Measurements from ENCODE around the gene DLG2. TPM values are rescaled to one million over a fixed set of nuclear protein-coding genes. Genes with fewer than 3 reads are reported as not detected.

DLG2 gene
- total and polyA plus RNA-seq, 2 donors (not counting 3 experiments of a cell fraction or from before 2014, with no cell fraction given): 0.15 to 1.1 TPM

GRCh38 chr11:84740050-84740449 is 887.1 kb downstream of the DLG2 start:
- no TSS peak for BruUV-seq (replicated peaks)
- H3K9me3 ChIP-seq (replicated peaks; ENCODE audit: control insufficient read depth, insufficient read depth, low read length): no peaks in the 10 kb centered on the region
- ChIA-PET POLR2A (no interaction called here), CTCF (no interaction called here)
- H3K36me3 ChIP-seq (ENCODE audit: control insufficient read depth in 2 of 2, extremely low read depth in 1 of 2, insufficient read depth in 2 of 2, low read length in 2 of 2): no peaks in the 10 kb centered on the region
- no peaks in the 10 kb centered on the region for H3K9me1 ChIP-seq (replicated peaks; ENCODE audit: control insufficient read depth, extremely low read depth, insufficient read depth, low read length)
- H3K27ac ChIP-seq (ENCODE audit: insufficient read depth, low read depth, low read length): no peak overlapping the region
- H3K4me1 ChIP-seq (ENCODE audit: control insufficient read depth, extremely low read depth, insufficient read depth, low read length): no peaks in the 10 kb centered on the region
- no peak for FAIRE-seq
- H3K4me2 ChIP-seq (ENCODE audit: insufficient read depth, low read length): no peak overlapping the region
- TF ChIP-seq POLR2AphosphoS5 (IDR thresholded peaks at IDR 0.05; ENCODE audit: insufficient read depth, low read depth, low read length): no peak
- TF ChIP-seq FOS (IDR thresholded peaks at IDR 0.05; ENCODE audit: borderline replicate concordance, insufficient read depth, low read length): no peak
- no peak for TF ChIP-seq POLR2A (IDR thresholded peaks at IDR 0.05; ENCODE audit: low read depth, low read length)
- TF ChIP-seq MYC (IDR thresholded peaks at IDR 0.05; ENCODE audit: low read depth, low read length): no peak
- no peak for TF ChIP-seq GATA2 (IDR thresholded peaks at IDR 0.05; ENCODE audit: insufficient read depth, insufficient read length, low read depth, low read length)
- TF ChIP-seq MAX (IDR thresholded peaks at IDR 0.05; ENCODE audit: insufficient read depth, insufficient read length): no peak
- TF ChIP-seq CTCF (IDR thresholded peaks at IDR 0.05; ENCODE audit: extremely low read depth in 1 of 2, insufficient read depth in 1 of 2, low read depth in 1 of 2, low read length in 2 of 2): no peak
- TF ChIP-seq EZH2 (IDR thresholded peaks at IDR 0.05; ENCODE audit: borderline replicate concordance, low read depth, low read length, severe bottlenecking): no peak
- TF ChIP-seq JUN (IDR thresholded peaks at IDR 0.05; ENCODE audit: borderline replicate concordance, insufficient read depth, insufficient read length, low read depth): no peak
- no peaks in the 10 kb centered on the region for H4K20me1 ChIP-seq (replicated peaks; ENCODE audit: control insufficient read depth, extremely low read depth, insufficient read depth, low read length)
- DNase-seq (ENCODE audit: low read depth, low spot score): no peak
- dilution Hi-C loops (cut with MboI; ENCODE audit: extremely low pct_ligation_motif_present, low sequenced_read_pairs): no loop called here
- H3K9ac ChIP-seq (replicated peaks; ENCODE audit: extremely low read depth, insufficient read depth, low read length): no peak overlapping the region
- H3K79me2 ChIP-seq (ENCODE audit: control insufficient read depth, insufficient read depth, low read length): no peaks in the 10 kb centered on the region
- intact Hi-C loops (cut with micrococcal nuclease): no loop called here
- no peaks in the 10 kb centered on the region for H3K27me3 ChIP-seq (ENCODE audit: control insufficient read depth in 2 of 2, insufficient read depth in 2 of 2, low read length in 2 of 2)
- no peak overlapping the region for H3K4me3 ChIP-seq (replicated peaks in 1 of 3; ENCODE audit: insufficient read depth in 1 of 3, low read depth in 1 of 3, low read length in 3 of 3)
- H2AFZ ChIP-seq (ENCODE audit: low read depth, low read length): no peak overlapping the region
